Globus pallidus (tissue), 1 donor: ENCODE measurements around the gene SMG5.
"Not testable (repeated sequence)": the region's sequence is repeated elsewhere in the genome, so short reads cannot be mapped to it uniquely, and the experiment has no call there.

ENCODE experiments used
- DNase-seq: peaks from one replicate; pipeline ENCODE4 v3.0.0-alpha.2; 2015; ENCODE audit warnings: low spot score

Gene SMG5

GRCh38 chr1:156282479-156283222 lies at the start of gene SMG5:
Gene SMG5 (minus strand): TSS chr1:156282825. CDS start chr1:156282680, 145 bp downstream.
- DNase-seq: peak; percentile 95

- DNase-seq: not testable (repeated sequence)
Measured at GRCh38 chr1:156323179-156323578, 40.6 kb upstream of the SMG5 start.

- DNase-seq: no peak
Measured at GRCh38 chr1:156320560-156320959, 37.9 kb upstream of the SMG5 start.

GRCh38 chr1:156319664-156320063 lies 37.0 kb upstream of the SMG5 start:
- peak; percentile 16 for DNase-seq

GRCh38 chr1:156316909-156317308 lies 34.3 kb upstream of the SMG5 start:
- DNase-seq: no peak

GRCh38 chr1:156310962-156311361 lies 28.3 kb upstream of the SMG5 start:
- no peak for DNase-seq

GRCh38 chr1:156308078-156308477 lies 25.5 kb upstream of the SMG5 start:
- DNase-seq: no peak

- no peak for DNase-seq
Measured at GRCh38 chr1:156305215-156305614, 22.6 kb upstream of the SMG5 start.

- no peak for DNase-seq
Measured at GRCh38 chr1:156303241-156303640, 20.6 kb upstream of the SMG5 start.

GRCh38 chr1:156298852-156299357 lies 16.3 kb upstream of the SMG5 start, which contains the start of gene VHLL:
Gene VHLL (minus strand): TSS chr1:156299307. CDS start chr1:156299189, 118 bp downstream.
- DNase-seq: no peak

GRCh38 chr1:156295391-156295947 lies 12.8 kb upstream of the SMG5 start, which contains the start of gene GLMP:
Gene GLMP (minus strand): TSS chr1:156295679. CDS start chr1:156295645, 34 bp downstream.
- peak; percentile 69 for DNase-seq

GRCh38 chr1:156293895-156294294 lies 11.3 kb upstream of the SMG5 start:
- no peak for DNase-seq

GRCh38 chr1:156293098-156293434 lies 10.4 kb upstream of the SMG5 start:
- no peak for DNase-seq

GRCh38 chr1:156291226-156292061 lies 8.8 kb upstream of the SMG5 start:
- peak; percentile 86 for DNase-seq

- DNase-seq: no peak
Measured at GRCh38 chr1:156289857-156290256, 7.2 kb upstream of the SMG5 start.

GRCh38 chr1:156286061-156286460 lies 3.4 kb upstream of the SMG5 start:
- DNase-seq: no peak

GRCh38 chr1:156285437-156285836 lies 2.8 kb upstream of the SMG5 start:
- DNase-seq: no peak

GRCh38 chr1:156284757-156285156 lies 2.1 kb upstream of the SMG5 start:
- DNase-seq: no peak

GRCh38 chr1:156284112-156284511 lies 1.5 kb upstream of the SMG5 start, which contains the start of gene TMEM79:
Gene TMEM79 (plus strand): TSS chr1:156284325. CDS start chr1:156285227, 902 bp downstream.
- no peak for DNase-seq

- no peak for DNase-seq
Measured at GRCh38 chr1:156283521-156283920, 896 bp upstream of the SMG5 start.

- no peak for DNase-seq
Measured at GRCh38 chr1:156281693-156282478, 739 bp downstream of the SMG5 start.

- no peak for DNase-seq
Measured at GRCh38 chr1:156281281-156281680, 1.3 kb downstream of the SMG5 start.
